Measurements from ENCODE around the gene DPP9. TPM values are rescaled to one million over a fixed set of nuclear protein-coding genes. Genes with fewer than 3 reads are reported as not detected.

The DPP9 gene
- total and polyA plus RNA-seq, 2 of the 13 experiments (the other 11 are each of a cell fraction or from before 2014, with no cell fraction given): 8.4 to 25.8 TPM

DNA sequence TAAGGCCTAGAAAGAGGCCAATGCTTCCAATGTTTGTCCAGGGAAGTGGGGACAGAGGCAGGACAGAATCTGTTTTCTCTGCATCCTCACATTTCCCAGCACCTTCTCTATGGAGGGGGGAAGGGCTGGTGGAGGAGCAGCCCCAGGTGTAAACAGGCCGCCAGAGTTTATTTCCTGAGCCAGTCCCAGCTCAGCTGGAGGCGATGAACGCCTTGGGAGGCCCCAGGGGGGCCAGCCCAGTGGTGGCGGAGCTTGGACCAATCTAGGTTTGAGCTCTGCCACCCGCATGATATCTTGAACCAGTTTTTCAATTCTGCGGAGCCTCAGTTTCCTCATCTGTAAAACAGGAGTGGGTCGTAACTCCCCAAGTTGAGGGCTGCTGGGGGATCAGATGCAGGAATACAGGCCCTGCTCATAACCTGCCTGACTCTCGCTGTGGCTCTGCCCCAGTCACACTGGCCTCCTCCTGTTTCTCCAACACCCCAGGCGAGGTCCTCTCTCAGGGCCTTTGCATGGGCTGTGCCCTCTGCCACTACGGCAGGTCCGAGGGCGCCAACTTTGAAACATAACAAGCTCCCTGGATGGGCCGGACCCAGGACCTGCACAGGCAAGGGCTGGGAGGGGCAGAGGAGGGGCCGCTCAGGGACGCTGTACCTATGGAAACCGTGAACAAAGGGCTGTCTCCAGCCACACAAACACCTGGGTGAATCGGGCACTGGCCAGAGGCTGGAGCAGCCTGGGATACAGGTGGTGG, 83.2 kb downstream of the DPP9 start:
- Histone ChIP-seq H3K4me1 (ENCODE audit: insufficient read depth, low read length) (peaks cover 38% of the 10 kb centered on the region), H3K27me3 (ENCODE audit: control insufficient read depth in 1 of 2, insufficient read depth in 2 of 2, low read length in 2 of 2) (no peaks in the 10 kb centered on the region; a peak in 1 of 5 replicates), H3K27ac (ENCODE audit: extremely low read length, insufficient read depth, low read length) (peak overlapping the region; percentile 90), H3K4me2 (ENCODE audit: low read depth, low read length) (peak overlapping the region; percentile 74), H4K20me1 (ENCODE audit: insufficient read depth, low read length) (peaks cover 9% of the 10 kb centered on the region; the same call in 1 of the 2 replicates), H3K9ac (ENCODE audit: insufficient read depth, low read depth, low read length) (peak overlapping the region; percentile 98), H2AFZ (ENCODE audit: low read length) (no peak overlapping the region), H3K4me3 (replicated peaks in 1 of 3; ENCODE audit: insufficient read depth in 1 of 3, low read depth in 2 of 3, low read length in 3 of 3) (peak overlapping the region; percentile 80 to 99 (median 98)), H3K9me3 (ENCODE audit: low read length) (no peaks in the 10 kb centered on the region), H3K36me3 (replicated peaks in 1 of 2; ENCODE audit: control insufficient read depth in 1 of 2, insufficient read depth in 2 of 2, low read length in 2 of 2) (no peaks in the 10 kb centered on the region), H3K79me2 (ENCODE audit: insufficient read depth, low read length) (peaks cover 33% of the 10 kb centered on the region)
- DNase-seq (ENCODE audit: low spot score) (peak; percentile 66), FAIRE-seq (no peak), ATAC-seq (peak; percentile 65)
- ChIA-PET CTCF (ENCODE audit: low intra/inter-chr PET ratio, low total read pairs) (no interaction called here), POLR2A (interaction anchor here (0.9 to 1.4 kb wide), 3 partner anchors 31 to 77 kb away, joined by 3 read pairs; no protein-coding TSS in a partner anchor)
- 9% methylated on average over 4 of the region's 17 CpGs for WGBS (ENCODE audit: low lambda C conversion rate)
- TSS peak; percentile 62 for BruUV-seq (replicated peaks)
- intact Hi-C loops (cut with micrococcal nuclease; ENCODE audit: unreplicated experiment) (no loop called here), in situ Hi-C loops (cut with HindIII; ENCODE audit: extremely low pct_ligation_motif_present, low pct_unique_long_range_greater_than_20kb) (no loop called here)
- no peak for TF ChIP-seq ATRX (CRISPR knock-in tag; IDR thresholded peaks at IDR 0.05; ENCODE audit: borderline replicate concordance)
- TF ChIP-seq PRPF4 (IDR thresholded peaks at IDR 0.05; ENCODE audit: low read depth, low read length, poor library complexity, severe bottlenecking): no peak
- no peak for TF ChIP-seq REXO4 (CRISPR knock-in tag; IDR thresholded peaks at IDR 0.05; ENCODE audit: borderline replicate concordance)
- TF ChIP-seq, protein P1, sequence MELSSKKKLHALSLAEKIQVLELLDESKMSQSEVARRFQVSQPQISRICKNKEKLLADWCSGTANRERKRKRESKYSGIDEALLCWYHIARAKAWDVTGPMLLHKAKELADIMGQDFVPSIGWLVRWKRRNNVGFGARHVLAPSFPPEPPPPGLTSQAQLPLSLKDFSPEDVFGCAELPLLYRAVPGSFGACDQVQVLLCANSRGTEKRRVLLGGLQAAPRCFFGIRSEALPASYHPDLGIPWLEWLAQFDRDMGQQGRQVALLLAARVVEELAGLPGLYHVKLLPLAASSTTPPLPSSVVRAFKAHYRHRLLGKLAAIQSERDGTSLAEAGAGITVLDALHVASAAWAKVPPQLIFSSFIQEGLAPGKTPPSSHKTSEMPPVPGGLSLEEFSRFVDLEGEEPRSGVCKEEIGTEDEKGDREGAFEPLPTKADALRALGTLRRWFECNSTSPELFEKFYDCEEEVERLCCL (CRISPR knock-in tag; IDR thresholded peaks at IDR 0.05; ENCODE audit: borderline replicate concordance): no peak
- no peak for TF ChIP-seq GFI1 (CRISPR knock-in tag; IDR thresholded peaks at IDR 0.05; ENCODE audit: borderline replicate concordance)
- TF ChIP-seq LCORL (IDR thresholded peaks at IDR 0.05): no peak
- no peak for TF ChIP-seq LCORL (CRISPR knock-in tag; IDR thresholded peaks at IDR 0.05)
- peak; percentile 85; the same call in 1 of the 2 replicates for TF ChIP-seq SIN3A (IDR thresholded peaks at IDR 0.05; ENCODE audit: borderline replicate concordance, low read depth, low read length)
- TF ChIP-seq EED (CRISPR knock-in tag; IDR thresholded peaks at IDR 0.05): no peak
- TF ChIP-seq MAFK (conservative IDR thresholded peaks at IDR 0.05 in 1 of 2, IDR thresholded peaks at IDR 0.05 in 1 of 2; ENCODE audit: low read length in 2 of 2): no peak
- TF ChIP-seq NCOA5 (CRISPR knock-in tag; IDR thresholded peaks at IDR 0.05): no peak
- no peak for TF ChIP-seq ZBTB3 (CRISPR knock-in tag; IDR thresholded peaks at IDR 0.05; ENCODE audit: borderline replicate concordance, low read depth)
- TF ChIP-seq, protein P2, sequence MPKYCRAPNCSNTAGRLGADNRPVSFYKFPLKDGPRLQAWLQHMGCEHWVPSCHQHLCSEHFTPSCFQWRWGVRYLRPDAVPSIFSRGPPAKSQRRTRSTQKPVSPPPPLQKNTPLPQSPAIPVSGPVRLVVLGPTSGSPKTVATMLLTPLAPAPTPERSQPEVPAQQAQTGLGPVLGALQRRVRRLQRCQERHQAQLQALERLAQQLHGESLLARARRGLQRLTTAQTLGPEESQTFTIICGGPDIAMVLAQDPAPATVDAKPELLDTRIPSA (CRISPR knock-in tag; IDR thresholded peaks at IDR 0.05; ENCODE audit: borderline replicate concordance): no peak
- TF ChIP-seq, protein P3, sequence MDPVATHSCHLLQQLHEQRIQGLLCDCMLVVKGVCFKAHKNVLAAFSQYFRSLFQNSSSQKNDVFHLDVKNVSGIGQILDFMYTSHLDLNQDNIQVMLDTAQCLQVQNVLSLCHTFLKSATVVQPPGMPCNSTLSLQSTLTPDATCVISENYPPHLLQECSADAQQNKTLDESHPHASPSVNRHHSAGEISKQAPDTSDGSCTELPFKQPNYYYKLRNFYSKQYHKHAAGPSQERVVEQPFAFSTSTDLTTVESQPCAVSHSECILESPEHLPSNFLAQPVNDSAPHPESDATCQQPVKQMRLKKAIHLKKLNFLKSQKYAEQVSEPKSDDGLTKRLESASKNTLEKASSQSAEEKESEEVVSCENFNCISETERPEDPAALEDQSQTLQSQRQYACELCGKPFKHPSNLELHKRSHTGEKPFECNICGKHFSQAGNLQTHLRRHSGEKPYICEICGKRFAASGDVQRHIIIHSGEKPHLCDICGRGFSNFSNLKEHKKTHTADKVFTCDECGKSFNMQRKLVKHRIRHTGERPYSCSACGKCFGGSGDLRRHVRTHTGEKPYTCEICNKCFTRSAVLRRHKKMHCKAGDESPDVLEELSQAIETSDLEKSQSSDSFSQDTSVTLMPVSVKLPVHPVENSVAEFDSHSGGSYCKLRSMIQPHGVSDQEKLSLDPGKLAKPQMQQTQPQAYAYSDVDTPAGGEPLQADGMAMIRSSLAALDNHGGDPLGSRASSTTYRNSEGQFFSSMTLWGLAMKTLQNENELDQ (CRISPR knock-in tag; IDR thresholded peaks at IDR 0.05; ENCODE audit: borderline replicate concordance): no peak
- TF ChIP-seq, protein P4, sequence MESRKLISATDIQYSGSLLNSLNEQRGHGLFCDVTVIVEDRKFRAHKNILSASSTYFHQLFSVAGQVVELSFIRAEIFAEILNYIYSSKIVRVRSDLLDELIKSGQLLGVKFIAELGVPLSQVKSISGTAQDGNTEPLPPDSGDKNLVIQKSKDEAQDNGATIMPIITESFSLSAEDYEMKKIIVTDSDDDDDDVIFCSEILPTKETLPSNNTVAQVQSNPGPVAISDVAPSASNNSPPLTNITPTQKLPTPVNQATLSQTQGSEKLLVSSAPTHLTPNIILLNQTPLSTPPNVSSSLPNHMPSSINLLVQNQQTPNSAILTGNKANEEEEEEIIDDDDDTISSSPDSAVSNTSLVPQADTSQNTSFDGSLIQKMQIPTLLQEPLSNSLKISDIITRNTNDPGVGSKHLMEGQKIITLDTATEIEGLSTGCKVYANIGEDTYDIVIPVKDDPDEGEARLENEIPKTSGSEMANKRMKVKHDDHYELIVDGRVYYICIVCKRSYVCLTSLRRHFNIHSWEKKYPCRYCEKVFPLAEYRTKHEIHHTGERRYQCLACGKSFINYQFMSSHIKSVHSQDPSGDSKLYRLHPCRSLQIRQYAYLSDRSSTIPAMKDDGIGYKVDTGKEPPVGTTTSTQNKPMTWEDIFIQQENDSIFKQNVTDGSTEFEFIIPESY (CRISPR knock-in tag; IDR thresholded peaks at IDR 0.05): 0 out of 2 replicates have a peak, but pooled peaks have one; percentile 15
- TF ChIP-seq ESRRA (CRISPR knock-in tag; IDR thresholded peaks at IDR 0.05; ENCODE audit: low read depth): no peak
- TF ChIP-seq ZNF432 (CRISPR knock-in tag; IDR thresholded peaks at IDR 0.05; ENCODE audit: borderline replicate concordance): no peak
